ENCODE data around the gene CUL2.

The CUL2 gene

DNA sequence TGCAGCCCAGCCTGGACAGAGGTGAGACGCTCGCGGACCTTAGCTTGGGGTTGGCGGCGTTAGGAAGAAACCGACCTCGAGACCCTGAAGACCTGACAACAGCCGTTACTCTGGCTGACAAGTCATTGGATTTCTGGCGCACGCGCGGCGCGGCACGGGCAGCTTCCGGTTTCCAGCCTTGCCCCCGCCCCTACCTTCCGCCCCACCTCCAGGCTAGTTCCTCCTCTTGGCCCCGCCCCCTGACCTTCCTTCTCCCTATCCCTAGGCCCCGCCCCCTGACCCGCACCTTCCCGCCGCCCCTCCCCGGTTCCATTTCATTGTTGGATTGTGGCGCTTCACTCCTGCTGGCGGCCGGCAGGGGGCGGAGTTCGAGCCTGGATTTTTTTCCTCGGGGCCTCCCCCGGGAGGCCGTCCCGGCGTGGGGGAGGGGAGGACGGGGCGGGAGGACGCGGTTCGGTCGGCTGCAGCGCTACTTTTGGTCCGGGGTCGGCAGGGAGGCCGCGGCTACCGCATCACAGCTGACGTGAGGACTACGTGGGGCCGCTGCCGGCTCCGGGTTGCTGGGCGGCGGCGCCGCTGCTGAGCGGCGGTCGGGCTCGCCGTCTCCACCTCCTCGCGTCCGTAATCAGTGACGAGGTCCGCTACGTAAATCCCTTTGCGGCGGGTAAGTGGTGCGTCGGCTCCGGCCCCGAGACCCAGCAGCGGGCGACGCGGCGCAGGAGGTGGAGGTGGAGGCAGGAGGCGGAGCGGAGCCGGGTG lies 36.6 kb upstream of the CUL2 start, which contains the start of gene CREM:
Gene CREM (plus strand): TSS at position 317 of the 759 bp plus-strand sequence. CDS start 10,990 bp downstream, outside the sequence.
- Histone ChIP-seq H3K4me1 (peaks cover 16 to 45% (median 22%) of the 10 kb centered on the region in 10 experiments), H3K27ac (peak within 1 kb of the TSS; percentile 90 to 100 (median 98)), H3K36me3 (no peaks in the 10 kb centered on the region), H4K20me1 (no peaks in the 10 kb centered on the region), H3K4me3 (peak within 1 kb of the TSS; percentile 73 to 94 (median 84)), H3K9me3 (replicated peaks in 1 of 11) (no peaks in the 10 kb centered on the region), H3K4me2 (peak within 1 kb of the TSS; percentile 73 to 96 (median 83)), H3K9ac (peak within 1 kb of the TSS; percentile 90 to 100 (median 98)), H3K27me3 (no peaks in the 10 kb centered on the region)
- TF ChIP-seq Cebpa-rat (IDR thresholded peaks at IDR 0.05), result no peak

DNA sequence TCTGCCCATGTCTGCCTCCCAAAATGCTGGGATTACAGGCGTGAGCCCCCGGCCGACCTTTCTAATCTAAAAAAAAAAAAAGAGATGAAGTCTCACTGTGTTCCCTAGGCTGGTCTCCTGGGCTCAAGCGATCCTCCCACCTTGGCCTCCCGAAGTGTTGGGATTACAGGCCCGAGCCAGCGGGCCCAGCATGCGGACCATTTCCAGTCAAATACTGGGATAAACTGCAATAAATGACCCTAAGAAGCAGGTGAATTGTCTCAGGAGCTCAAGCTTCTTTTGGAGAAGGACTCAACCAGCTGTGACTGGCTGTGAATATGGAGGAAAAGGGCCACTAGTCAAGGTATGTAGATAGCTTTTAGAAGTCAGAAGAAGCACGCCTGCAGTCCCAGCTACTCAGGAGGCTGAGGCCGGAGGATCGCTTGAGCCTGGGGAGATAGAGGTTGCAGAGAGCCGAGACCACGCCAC lies 36.0 kb upstream of the CUL2 start:
- TF ChIP-seq Cebpa-rat (IDR thresholded peaks at IDR 0.05), result no peak
- Histone ChIP-seq H3K27ac (peak overlapping the region; percentile 85 to 100 (median 98)), H3K27me3 (no peaks in the 10 kb centered on the region), H4K20me1 (no peaks in the 10 kb centered on the region), H3K36me3 (no peaks in the 10 kb centered on the region), H3K4me3 (peak overlapping the region; percentile 56 to 94 (median 73)), H3K9me3 (replicated peaks in 1 of 11) (no peaks in the 10 kb centered on the region), H3K4me1 (peaks cover 15 to 39% (median 21%) of the 10 kb centered on the region in 10 experiments), H3K4me2 (peak overlapping the region; percentile 70 to 94 (median 80)), H3K9ac (peak overlapping the region; percentile 70 to 100 (median 96))

DNA sequence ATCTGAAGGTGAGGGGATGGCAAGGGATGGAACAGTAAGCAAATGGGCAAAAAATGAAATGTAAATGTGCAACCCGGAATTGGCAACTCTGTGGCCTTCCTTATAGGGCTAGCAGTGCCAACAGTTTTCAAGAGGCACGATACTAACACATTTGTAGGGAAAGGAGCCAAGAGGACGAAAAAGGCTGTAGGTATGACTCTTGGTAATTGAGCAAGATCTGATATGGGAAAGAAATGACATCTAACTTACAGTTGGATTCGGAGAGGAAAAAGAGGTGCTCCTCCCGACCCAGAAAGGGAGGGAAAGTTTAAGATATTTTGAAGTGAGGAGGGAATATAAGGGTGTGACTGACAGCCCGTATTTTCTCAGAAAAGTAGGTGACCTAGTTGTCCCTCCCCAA lies 34.4 kb upstream of the CUL2 start:
- Histone ChIP-seq H3K4me1 (peaks cover 15 to 25% (median 19%) of the 10 kb centered on the region in 10 experiments), H3K9ac (no peak overlapping the region), H3K9me3 (replicated peaks in 1 of 11) (no peaks in the 10 kb centered on the region), H3K27ac (no peak overlapping the region), H4K20me1 (no peaks in the 10 kb centered on the region), H3K4me2 (no peak overlapping the region), H3K4me3 (no peak overlapping the region), H3K27me3 (no peaks in the 10 kb centered on the region), H3K36me3 (no peaks in the 10 kb centered on the region)
- no peak for TF ChIP-seq Cebpa-rat (IDR thresholded peaks at IDR 0.05)

DNA sequence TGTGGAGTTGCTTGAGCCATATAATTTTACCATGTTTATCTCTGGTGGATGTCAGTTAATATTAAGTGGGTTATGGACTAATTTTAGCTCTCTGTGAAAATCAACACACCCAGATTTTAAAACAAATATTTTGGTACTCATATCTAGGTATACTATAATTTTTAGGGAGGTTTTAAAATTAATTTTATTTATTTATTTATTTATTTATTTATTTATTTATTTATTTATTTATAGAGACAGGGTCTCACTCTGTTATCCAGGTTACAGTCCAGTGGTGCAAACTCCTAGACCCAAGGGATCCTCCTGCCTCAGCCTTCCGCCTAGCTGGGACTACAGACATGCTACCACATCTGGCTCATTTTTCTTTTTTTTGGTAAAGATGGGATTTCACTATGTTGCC lies 29.2 kb upstream of the CUL2 start:
- H4K20me1 ChIP-seq, result no peaks in the 10 kb centered on the region

DNA sequence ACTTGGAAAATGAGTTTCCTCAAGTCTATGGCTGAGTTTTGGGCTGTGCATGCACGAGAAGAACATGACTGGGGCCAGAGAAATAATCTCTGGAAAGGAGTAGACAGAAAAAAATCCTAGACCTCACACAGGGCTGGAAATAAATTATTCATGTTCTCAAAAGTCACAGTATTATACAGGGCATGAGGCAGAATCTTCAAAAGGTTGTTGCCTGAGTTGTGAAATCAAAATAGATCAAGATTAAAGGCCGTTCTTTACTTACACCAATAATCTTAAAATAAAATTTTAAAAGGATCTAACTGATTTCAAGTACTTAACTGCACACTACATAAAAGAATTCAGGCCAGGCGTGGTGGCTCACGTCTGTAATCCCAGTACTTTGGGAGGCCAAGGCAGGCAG lies 22.4 kb upstream of the CUL2 start:
- no peaks in the 10 kb centered on the region for H3K27me3 ChIP-seq
- TF ChIP-seq Cebpa-rat (IDR thresholded peaks at IDR 0.05), result no peak
- H3K9ac ChIP-seq, result no peak overlapping the region
- H3K9me3 ChIP-seq (replicated peaks in 1 of 11), result peaks cover 0 to 5% (median 0%) of the 10 kb centered on the region in 11 experiments; a peak in 1 of 22 replicates
- H3K4me1 ChIP-seq, result no peaks in the 10 kb centered on the region
- H3K27ac ChIP-seq, result no peak overlapping the region
- no peak overlapping the region for H3K4me2 ChIP-seq
- H4K20me1 ChIP-seq, result no peaks in the 10 kb centered on the region
- no peaks in the 10 kb centered on the region for H3K36me3 ChIP-seq
- H3K4me3 ChIP-seq, result no peak overlapping the region

More for the DNA sequence above, 29.2 kb upstream of the CUL2 start:
- no peaks in the 10 kb centered on the region for H3K9me3 ChIP-seq (replicated peaks in 1 of 11)
- H3K27me3 ChIP-seq, result no peaks in the 10 kb centered on the region
- TF ChIP-seq Cebpa-rat (IDR thresholded peaks at IDR 0.05), result no peak
- H3K4me3 ChIP-seq, result no peak overlapping the region
- no peak overlapping the region for H3K4me2 ChIP-seq
- no peak overlapping the region for H3K27ac ChIP-seq
- no peak overlapping the region for H3K9ac ChIP-seq
- no peaks in the 10 kb centered on the region for H3K4me1 ChIP-seq
- no peaks in the 10 kb centered on the region for H3K36me3 ChIP-seq

DNA sequence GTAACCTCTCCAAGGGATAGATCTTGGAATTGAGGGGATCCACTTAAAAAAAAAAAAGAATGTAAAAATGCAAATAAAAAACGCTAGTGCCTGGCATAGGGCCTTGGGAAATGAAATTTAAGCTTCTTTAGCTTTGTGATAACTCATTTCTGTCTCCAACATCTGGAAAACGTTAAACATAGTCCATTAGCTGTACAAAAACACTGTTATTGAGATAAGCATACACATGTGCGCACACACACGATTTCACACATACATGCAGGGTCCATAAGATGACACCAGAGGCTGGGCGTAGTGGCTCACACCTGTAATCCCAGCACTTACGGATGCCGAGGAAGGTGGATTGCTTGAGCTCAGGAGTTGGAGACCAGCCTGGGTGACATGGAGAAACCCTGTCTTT lies 13.7 kb upstream of the CUL2 start:
- no peak for TF ChIP-seq Cebpa-rat (IDR thresholded peaks at IDR 0.05)
- no peak overlapping the region for H3K27ac ChIP-seq
- no peaks in the 10 kb centered on the region for H4K20me1 ChIP-seq
- H3K27me3 ChIP-seq, result no peaks in the 10 kb centered on the region
- peaks cover 0 to 5% (median 0%) of the 10 kb centered on the region in 11 experiments; a peak in 1 of 22 replicates for H3K9me3 ChIP-seq (replicated peaks in 1 of 11)
- H3K36me3 ChIP-seq, result no peaks in the 10 kb centered on the region
- H3K4me3 ChIP-seq, result no peak overlapping the region
- H3K9ac ChIP-seq, result no peak overlapping the region
- H3K4me2 ChIP-seq, result no peak overlapping the region
- H3K4me1 ChIP-seq, result peaks cover 0 to 15% (median 11%) of the 10 kb centered on the region in 10 experiments; a peak in 13 of 20 replicates

DNA sequence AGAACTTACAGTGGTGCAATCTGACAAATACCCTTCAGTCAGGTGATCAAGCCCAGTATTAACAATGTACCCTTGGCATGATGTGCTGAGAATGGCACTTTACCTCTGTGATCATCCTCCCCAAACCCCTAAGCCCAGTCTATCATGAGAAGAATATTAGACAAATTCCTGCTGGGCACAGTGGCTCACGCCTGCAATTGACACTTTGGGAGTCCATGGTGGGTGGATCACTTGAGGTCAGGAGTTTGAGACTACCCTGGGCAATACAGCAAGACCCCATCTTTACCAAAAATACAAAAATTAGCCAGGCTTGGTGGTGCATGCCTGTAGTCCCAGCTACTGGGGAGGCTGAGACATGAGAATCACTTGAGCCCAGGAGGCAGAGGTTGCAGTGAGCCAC lies 7.4 kb upstream of the CUL2 start:
- no peaks in the 10 kb centered on the region for H4K20me1 ChIP-seq
- H3K4me1 ChIP-seq, result peaks cover 6 to 15% (median 11%) of the 10 kb centered on the region in 10 experiments; a peak in 17 of 20 replicates
- no peaks in the 10 kb centered on the region for H3K27me3 ChIP-seq
- H3K36me3 ChIP-seq, result 0 out of 22 replicates have a peak, but pooled peaks cover 0 to 3% (median 0%) of the 10 kb centered on the region in 11 experiments
- peaks cover 9 to 11% (median 10%) of the 10 kb centered on the region in 11 experiments for H3K9me3 ChIP-seq (replicated peaks in 1 of 11)
- no peak overlapping the region for H3K9ac ChIP-seq
- TF ChIP-seq Cebpa-rat (IDR thresholded peaks at IDR 0.05), result no peak
- no peak overlapping the region for H3K4me2 ChIP-seq
- no peak overlapping the region for H3K4me3 ChIP-seq
- no peak overlapping the region for H3K27ac ChIP-seq

DNA sequence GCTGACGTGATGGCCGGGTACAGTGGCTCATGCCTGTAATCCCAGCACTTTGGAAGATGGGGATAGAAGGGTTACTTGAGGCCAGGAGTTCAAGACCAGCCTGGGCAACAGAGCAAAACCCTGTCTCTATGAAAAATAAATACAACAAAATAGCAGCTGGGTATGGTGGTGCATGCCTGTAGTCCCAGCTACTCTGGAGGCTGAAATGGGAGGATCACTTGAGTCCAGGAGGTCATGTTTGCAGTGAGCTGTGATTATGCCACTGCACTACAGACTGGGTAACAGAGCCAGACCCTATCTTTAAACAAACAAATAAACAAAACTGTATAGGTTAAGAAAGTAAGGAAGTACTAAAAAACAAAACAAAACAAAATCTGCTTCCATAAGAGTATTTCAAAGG lies 6.2 kb upstream of the CUL2 start:
- Histone ChIP-seq H3K4me2 (no peak overlapping the region), H3K36me3 (0 out of 22 replicates have a peak, but pooled peaks cover 0 to 3% (median 0%) of the 10 kb centered on the region in 11 experiments)

DNA sequence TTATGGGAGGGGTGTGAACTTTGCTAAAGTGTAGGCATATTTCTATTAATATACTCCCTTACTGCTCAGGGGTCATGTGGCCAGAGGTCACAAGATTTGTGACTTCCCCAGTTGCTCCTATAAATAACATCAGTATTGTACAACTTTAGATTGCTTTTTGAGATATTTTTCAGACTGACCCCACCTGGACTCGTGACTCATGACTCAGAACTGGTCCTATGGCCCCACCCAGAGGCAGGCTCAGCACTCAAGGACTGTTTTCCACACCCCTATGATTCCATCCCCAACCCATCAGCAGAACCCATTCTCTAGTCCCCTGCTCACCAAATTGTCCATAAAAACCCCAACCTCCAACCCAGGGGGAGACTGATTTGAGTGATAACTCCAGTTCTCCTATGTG lies 2.7 kb upstream of the CUL2 start:
- Histone ChIP-seq H3K4me3 (peak overlapping the region in 1 of 10 experiments; percentile 12; a peak in 2 of 20 replicates), H3K4me2 (peak overlapping the region in 2 of 11 experiments; percentile 46 to 68; a peak in 4 of 22 replicates), H4K20me1 (peaks cover 2 to 19% (median 14%) of the 10 kb centered on the region in 11 experiments; a peak in 15 of 22 replicates), H3K4me1 (peaks cover 15 to 45% (median 23%) of the 10 kb centered on the region in 10 experiments), H3K27me3 (no peaks in the 10 kb centered on the region), H3K9ac (no peak overlapping the region; a peak in 1 of 22 replicates), H3K36me3 (peaks cover 0 to 10% (median 5%) of the 10 kb centered on the region in 11 experiments; a peak in 12 of 22 replicates), H3K9me3 (replicated peaks in 1 of 11) (peaks cover 9 to 20% (median 15%) of the 10 kb centered on the region in 11 experiments), H3K27ac (peak overlapping the region in 3 of 11 experiments; percentile 70 to 93 (median 80); a peak in 6 of 22 replicates)
- TF ChIP-seq Cebpa-rat (IDR thresholded peaks at IDR 0.05), result no peak

More for the DNA sequence above, 6.2 kb upstream of the CUL2 start:
- Histone ChIP-seq H3K27me3 (no peaks in the 10 kb centered on the region), H3K9ac (no peak overlapping the region), H3K4me1 (peaks cover under 1 to 22% (median 2%) of the 10 kb centered on the region in 10 experiments; a peak in 15 of 20 replicates), H4K20me1 (no peaks in the 10 kb centered on the region), H3K4me3 (no peak overlapping the region), H3K9me3 (replicated peaks in 1 of 11) (peaks cover 9 to 20% (median 15%) of the 10 kb centered on the region in 11 experiments), H3K27ac (no peak overlapping the region)
- no peak for TF ChIP-seq Cebpa-rat (IDR thresholded peaks at IDR 0.05)

Data from BLaER1 treated with 17β-estradiol and CSF1 and Interleukin-3, amounts not matched to agents 10 nM and 100 nM (cell line).